HL-60 (cell line): ENCODE measurements around the gene WDR83.

Source experiments
- DNase-seq, 2 experiments: peaks; one replicate each; pipeline ENCODE4 v3.0.0-alpha.2; 2010 to 2020; ENCODE audit warnings: low read depth in 1 of 2, low spot score in 1 of 2
- H3K27ac ChIP-seq: fragments of 250-450 bp; sonication (Bioruptor Pico); replicated peaks from 2 replicates; pipeline ENCODE4 v1.5.1; 2020; ENCODE audit warnings: mild to moderate bottlenecking, moderate library complexity
- H3K27me3 ChIP-seq: fragments of 250-450 bp; sonication (Bioruptor Pico); 2 replicates; pipeline ENCODE4 v1.5.1; 2021; ENCODE audit warnings: mild to moderate bottlenecking, moderate library complexity; ENCODE audit not compliant: insufficient read depth, poor library complexity, severe bottlenecking
- H3K4me3 ChIP-seq: replicated peaks from 2 replicates; pipeline ENCODE4 v1.5.1; 2011; ENCODE audit warnings: mild to moderate bottlenecking, control low read depth, low read length; ENCODE audit not compliant: insufficient read depth
- CTCF ChIP-seq: IDR thresholded peaks from one replicate; pipeline ENCODE4 v1.5.1; 2011; ENCODE audit warnings: low read length, control low read depth, inconsistent platforms; ENCODE audit not compliant: insufficient read depth
- GABPA ChIP-seq: IDR thresholded peaks from 2 replicates; pipeline ENCODE4 v1.6.1; 2012; ENCODE audit warnings: low read depth
- POLR2AphosphoS5 ChIP-seq: IDR thresholded peaks from 2 replicates; pipeline ENCODE4 v1.6.1; 2012; ENCODE audit warnings: low read depth
- REST ChIP-seq: IDR thresholded peaks from 2 replicates; pipeline ENCODE4 v1.6.1; 2012; ENCODE audit warnings: low read depth; ENCODE audit not compliant: insufficient replicate concordance
- SPI1 ChIP-seq: IDR thresholded peaks from 2 replicates; pipeline ENCODE4 v1.6.1; 2012; ENCODE audit warnings: low read depth, mild to moderate bottlenecking, borderline replicate concordance

The WDR83 gene

GRCh38 chr19:12626958-12627357 is 39.6 kb upstream of the WDR83 start:
- DNase-seq: no peak
- Histone ChIP-seq H3K27me3 (no peaks in the 10 kb centered on the region), H3K4me3 (no peak overlapping the region), H3K27ac (no peak overlapping the region)
- TF ChIP-seq CTCF (no peak), SPI1 (no peak), GABPA (no peak), POLR2AphosphoS5 (no peak), REST (no peak)

GRCh38 chr19:12628040-12629022 is 38.3 kb upstream of the WDR83 start:
- no peak for TF ChIP-seq REST
- no peak for TF ChIP-seq POLR2AphosphoS5
- TF ChIP-seq CTCF: no peak
- TF ChIP-seq SPI1: no peak
- no peak for TF ChIP-seq GABPA
- Histone ChIP-seq H3K27me3 (no peaks in the 10 kb centered on the region), H3K27ac (no peak overlapping the region), H3K4me3 (no peak overlapping the region)
- DNase-seq: no peak

GRCh38 chr19:12629215-12629614 is 37.4 kb upstream of the WDR83 start:
- no peak overlapping the region for H3K27ac ChIP-seq
- TF ChIP-seq CTCF: no peak
- TF ChIP-seq GABPA: no peak
- no peak for TF ChIP-seq POLR2AphosphoS5
- TF ChIP-seq SPI1: no peak
- TF ChIP-seq REST: no peak
- no peak for DNase-seq
- no peak overlapping the region for H3K4me3 ChIP-seq
- H3K27me3 ChIP-seq: no peaks in the 10 kb centered on the region
